ENCODE results near the gene SLC39A11.

DNA sequence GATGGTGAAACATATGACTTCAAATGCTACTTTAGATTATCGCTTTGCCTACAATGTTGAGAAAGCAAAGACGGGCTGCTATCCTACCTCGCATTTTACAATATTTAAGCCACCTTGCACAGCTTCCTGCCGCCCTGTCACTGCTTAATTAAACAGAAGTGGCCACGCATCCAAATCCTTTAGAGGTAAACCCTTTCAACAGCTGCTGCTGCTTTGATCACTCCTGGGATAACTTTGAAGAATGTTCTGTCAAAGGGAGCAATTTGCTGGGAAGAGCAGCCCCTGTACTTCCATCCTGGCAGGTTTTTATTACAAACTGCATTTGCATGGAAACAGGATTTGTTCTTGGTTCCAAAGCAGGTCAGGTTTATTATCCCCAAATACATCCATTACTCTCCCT, 48.1 kb upstream of the SLC39A11 start:
- TF ChIP-seq, protein P1, sequence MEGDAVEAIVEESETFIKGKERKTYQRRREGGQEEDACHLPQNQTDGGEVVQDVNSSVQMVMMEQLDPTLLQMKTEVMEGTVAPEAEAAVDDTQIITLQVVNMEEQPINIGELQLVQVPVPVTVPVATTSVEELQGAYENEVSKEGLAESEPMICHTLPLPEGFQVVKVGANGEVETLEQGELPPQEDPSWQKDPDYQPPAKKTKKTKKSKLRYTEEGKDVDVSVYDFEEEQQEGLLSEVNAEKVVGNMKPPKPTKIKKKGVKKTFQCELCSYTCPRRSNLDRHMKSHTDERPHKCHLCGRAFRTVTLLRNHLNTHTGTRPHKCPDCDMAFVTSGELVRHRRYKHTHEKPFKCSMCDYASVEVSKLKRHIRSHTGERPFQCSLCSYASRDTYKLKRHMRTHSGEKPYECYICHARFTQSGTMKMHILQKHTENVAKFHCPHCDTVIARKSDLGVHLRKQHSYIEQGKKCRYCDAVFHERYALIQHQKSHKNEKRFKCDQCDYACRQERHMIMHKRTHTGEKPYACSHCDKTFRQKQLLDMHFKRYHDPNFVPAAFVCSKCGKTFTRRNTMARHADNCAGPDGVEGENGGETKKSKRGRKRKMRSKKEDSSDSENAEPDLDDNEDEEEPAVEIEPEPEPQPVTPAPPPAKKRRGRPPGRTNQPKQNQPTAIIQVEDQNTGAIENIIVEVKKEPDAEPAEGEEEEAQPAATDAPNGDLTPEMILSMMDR (conservative IDR thresholded peaks at IDR 0.05), result no peak
- TF ChIP-seq EZH2 (IDR thresholded peaks at IDR 0.05; ENCODE audit: low read depth), result no peak

Measured in PC-9 (cell line).